ENCODE measurements around the gene KLHDC2. TPM values are rescaled to one million over a fixed set of nuclear protein-coding genes. Genes with fewer than 3 reads are reported as not detected.
A peak's percentile ranks its signal among the peaks of the same experiment; 100 is the strongest.

The KLHDC2 gene
- polyA plus RNA-seq, 1 of the 3 experiments (the other 2 are of a cell fraction), result 41.1 TPM

- TF ChIP-seq USF1 (IDR thresholded peaks at IDR 0.05; ENCODE audit: borderline replicate concordance, low read depth) (no peak), FOSL2 (IDR thresholded peaks at IDR 0.05; ENCODE audit: borderline replicate concordance, low read depth) (no peak), MAX (IDR thresholded peaks at IDR 0.05; ENCODE audit: low read depth) (no peak), RCOR1 (IDR thresholded peaks at IDR 0.05; ENCODE audit: low read length) (no peak), TAF1 (IDR thresholded peaks at IDR 0.05; ENCODE audit: borderline replicate concordance, low read depth, low read length) (no peak), NFIC (IDR thresholded peaks at IDR 0.05; ENCODE audit: borderline replicate concordance) (no peak), GABPA (IDR thresholded peaks at IDR 0.05; ENCODE audit: low read depth) (no peak), SIN3A (IDR thresholded peaks at IDR 0.05; ENCODE audit: borderline replicate concordance, low read depth, low read length) (no peak), JUND (IDR thresholded peaks at IDR 0.05) (no peak), MEF2A (IDR thresholded peaks at IDR 0.05; ENCODE audit: borderline replicate concordance, low read depth) (no peak), PBX3 (IDR thresholded peaks at IDR 0.05) (no peak), EP300 (IDR thresholded peaks at IDR 0.05; ENCODE audit: borderline replicate concordance in 1 of 2, low read depth in 1 of 2, low read length in 1 of 2) (no peak)
- TF ChIP-seq, protein P1, sequence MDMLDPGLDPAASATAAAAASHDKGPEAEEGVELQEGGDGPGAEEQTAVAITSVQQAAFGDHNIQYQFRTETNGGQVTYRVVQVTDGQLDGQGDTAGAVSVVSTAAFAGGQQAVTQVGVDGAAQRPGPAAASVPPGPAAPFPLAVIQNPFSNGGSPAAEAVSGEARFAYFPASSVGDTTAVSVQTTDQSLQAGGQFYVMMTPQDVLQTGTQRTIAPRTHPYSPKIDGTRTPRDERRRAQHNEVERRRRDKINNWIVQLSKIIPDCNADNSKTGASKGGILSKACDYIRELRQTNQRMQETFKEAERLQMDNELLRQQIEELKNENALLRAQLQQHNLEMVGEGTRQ (IDR thresholded peaks at IDR 0.05; ENCODE audit: borderline replicate concordance, low read depth, low read length), result no peak
- ChIA-PET CTCF (interaction anchor here (0.9 to 2.5 kb wide), 6 partner anchors 83 to 182 kb away, joined by 3 to 17 read pairs (median 6); partner anchors contain the start of genes DNAAF2 and NEMF), POLR2A (interaction anchor here (0.7 to 1.1 kb wide), 2 partner anchors 77 to 81 kb away, joined by 3 to 5 read pairs; partner anchors contain the start of genes KLHDC1 and POLE2)
- H3K9me2 ChIP-seq, result no peaks in the 10 kb centered on the region; the same call in 1 of the 2 replicates
- H4K20me1 ChIP-seq (ENCODE audit: insufficient read depth), result no peaks in the 10 kb centered on the region; the same call in 1 of the 2 replicates
- 18% methylated on average over 6 of the region's 6 CpGs for WGBS (ENCODE audit: low lambda C conversion rate)
- H3K9ac ChIP-seq, result peak overlapping the region; percentile 100
- peaks cover 13 to 16% of the 10 kb centered on the region in 2 experiments; a peak in 3 of 4 replicates for H3K4me1 ChIP-seq (ENCODE audit: control insufficient read depth in 1 of 2, insufficient read depth in 2 of 2, low read depth in 1 of 2, low read length in 1 of 2)
- peaks cover 46% of the 10 kb centered on the region for H3K79me2 ChIP-seq (ENCODE audit: insufficient read depth)
- H3K27ac ChIP-seq (ENCODE audit: low read depth in 2 of 2, low read length in 1 of 2), result peak overlapping the region; percentile 93 to 96
- DNase-seq, result peak; percentile 12
- peaks cover 23% of the 10 kb centered on the region for H3F3A ChIP-seq (replicated peaks; ENCODE audit: insufficient read depth)
- H2AFZ ChIP-seq (ENCODE audit: low read depth), result peak overlapping the region; percentile 72; the same call in 1 of the 2 replicates
- H3K4me2 ChIP-seq, result peak overlapping the region; percentile 96
- H3K4me3 ChIP-seq (ENCODE audit: low read depth in 2 of 2, low read length in 1 of 2), result peak overlapping the region; percentile 85 to 97
- no peaks in the 10 kb centered on the region for H3K9me3 ChIP-seq
- peaks cover 9 to 21% of the 10 kb centered on the region in 2 experiments for H3K36me3 ChIP-seq (replicated peaks in 1 of 2; ENCODE audit: control insufficient read depth in 1 of 2, insufficient read depth in 2 of 2, low read length in 1 of 2)
- no peaks in the 10 kb centered on the region for H3K27me3 ChIP-seq (ENCODE audit: insufficient read depth)
Measured at GRCh38 chr14:49769171-49769570, 1.2 kb downstream of the KLHDC2 start.

All from SK-N-SH (cell line).